Hematopoietic multipotent progenitor cell treated with erythropoietin and hydrocortisone succinate and interleukin-3 and kit ligand, for 17 days (in vitro differentiated cells): Measurements from ENCODE around the gene REP15.
"Not testable (repeated sequence)": the region's sequence is repeated elsewhere in the genome, so short reads cannot be mapped to it uniquely, and the experiment has no call there.

Experiments used
- DNase-seq: peaks from one replicate; pipeline ENCODE4 v3.0.0-alpha.2; 2015; ENCODE audit warnings: low spot score

Gene REP15

GRCh38 chr12:27696864-27697564 lies 767 bp downstream of the REP15 start:
- no peak for DNase-seq

- DNase-seq = peak; percentile 60
Observed at GRCh38 chr12:27703720-27704452, 7.6 kb downstream of the REP15 start.

- DNase-seq = no peak
Observed at GRCh38 chr12:27705263-27705662, 9.0 kb downstream of the REP15 start.

- no peak for DNase-seq
Observed at GRCh38 chr12:27707216-27707615, 11.0 kb downstream of the REP15 start.

DNA sequence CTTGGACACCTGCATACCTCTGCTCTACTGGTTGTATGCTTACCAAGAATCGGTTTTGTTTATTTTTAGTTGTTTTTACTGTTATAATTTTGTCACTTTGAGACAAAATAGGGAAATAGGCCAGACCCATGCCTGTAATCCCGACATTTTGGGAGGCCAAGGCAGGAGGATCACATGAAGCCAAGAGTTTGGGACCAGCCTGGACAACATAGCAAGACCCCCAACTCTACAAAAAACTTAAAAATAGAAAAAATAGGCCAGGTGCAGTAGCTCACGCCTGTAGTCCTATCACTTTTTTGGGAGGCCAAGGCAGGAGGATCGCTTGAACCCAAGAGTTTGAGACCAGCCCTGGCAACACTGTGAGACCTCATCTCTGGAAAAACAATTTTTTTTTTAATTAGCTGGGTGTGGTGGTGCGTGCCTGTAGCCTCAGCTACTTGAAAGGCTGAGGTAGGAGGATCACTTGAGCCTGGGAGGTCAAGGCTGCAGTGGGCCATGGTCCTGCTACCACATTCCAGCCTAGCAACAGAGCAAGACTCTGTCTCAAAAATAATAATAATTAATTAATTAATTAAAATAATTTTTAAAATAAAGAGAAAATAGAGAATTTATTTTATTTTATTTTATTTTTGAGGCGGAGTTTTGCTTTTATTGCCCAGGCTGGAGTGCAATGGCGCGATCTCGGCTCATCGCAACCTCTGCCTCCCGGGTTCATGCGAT lies 13.1 kb downstream of the REP15 start:
- DNase-seq = no peak

- no peak for DNase-seq
Observed at GRCh38 chr12:27709932-27710591, 13.8 kb downstream of the REP15 start.

- peak; percentile 58 for DNase-seq
Observed at GRCh38 chr12:27710592-27711316, 14.5 kb downstream of the REP15 start, which contains the start of gene MRPS35. TSS of gene MRPS35 (plus strand) at chr12:27710832. CDS start at chr12:27710844, 12 bp downstream.

DNA sequence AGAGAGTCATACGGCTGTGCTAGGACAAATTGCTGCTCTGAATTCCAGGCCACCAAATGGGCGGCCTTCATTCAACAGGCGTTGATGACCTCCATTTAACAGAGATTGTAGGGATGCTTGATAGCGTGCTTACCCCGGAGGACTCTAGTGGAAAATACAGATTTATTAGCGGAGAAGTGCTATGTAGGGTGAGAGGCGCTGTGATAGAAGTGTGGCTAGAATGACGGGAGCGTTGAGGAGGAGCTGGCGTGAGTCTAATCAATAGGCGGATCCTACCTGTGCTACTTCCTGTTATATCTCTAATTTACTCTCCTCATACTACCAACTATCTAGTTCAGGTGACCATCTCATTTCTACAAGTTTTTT lies 15.1 kb downstream of the REP15 start:
- DNase-seq = peak; percentile 21

DNA sequence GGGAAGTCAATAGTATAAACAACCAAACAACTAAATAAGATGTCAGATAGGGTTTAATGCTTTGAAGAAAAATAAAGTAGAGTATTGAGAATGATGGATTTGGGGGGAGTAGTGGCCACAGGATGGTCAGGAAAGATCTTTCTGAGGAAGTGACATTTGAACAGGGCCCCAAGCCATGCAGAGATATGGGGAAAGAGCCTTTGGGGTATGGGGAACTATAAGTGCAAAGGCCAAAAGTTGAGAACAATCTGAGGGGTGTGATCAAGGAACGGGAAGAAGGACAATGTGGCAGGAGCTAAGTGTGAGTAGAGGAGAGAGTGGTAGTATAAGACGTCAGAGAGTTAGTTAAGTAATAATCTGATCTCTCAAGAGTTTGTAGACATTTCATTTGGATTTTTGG lies 15.7 kb downstream of the REP15 start:
- no peak for DNase-seq

DNA sequence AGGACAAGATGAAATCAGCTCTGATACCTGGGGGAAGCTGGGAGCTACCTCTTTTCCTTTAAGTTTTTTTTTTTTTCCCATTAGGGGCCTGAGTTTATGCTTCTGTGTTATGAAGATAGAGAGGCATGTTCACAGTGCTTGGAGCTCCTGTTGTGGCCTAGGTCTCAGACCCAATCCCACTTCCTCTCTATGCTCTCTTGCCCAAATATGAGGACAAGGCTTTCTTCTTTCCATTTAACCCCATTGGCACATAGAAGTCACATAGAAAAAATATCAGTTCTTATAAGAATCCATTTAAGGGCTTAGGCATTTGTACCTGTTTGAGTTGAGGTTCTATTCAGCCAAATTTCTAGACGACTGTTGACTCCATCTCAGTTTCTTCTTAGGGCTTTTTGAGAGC lies 27.0 kb downstream of the REP15 start:
- DNase-seq = no peak

- DNase-seq = no peak
Observed at GRCh38 chr12:27730097-27730588, 33.9 kb downstream of the REP15 start.

DNA sequence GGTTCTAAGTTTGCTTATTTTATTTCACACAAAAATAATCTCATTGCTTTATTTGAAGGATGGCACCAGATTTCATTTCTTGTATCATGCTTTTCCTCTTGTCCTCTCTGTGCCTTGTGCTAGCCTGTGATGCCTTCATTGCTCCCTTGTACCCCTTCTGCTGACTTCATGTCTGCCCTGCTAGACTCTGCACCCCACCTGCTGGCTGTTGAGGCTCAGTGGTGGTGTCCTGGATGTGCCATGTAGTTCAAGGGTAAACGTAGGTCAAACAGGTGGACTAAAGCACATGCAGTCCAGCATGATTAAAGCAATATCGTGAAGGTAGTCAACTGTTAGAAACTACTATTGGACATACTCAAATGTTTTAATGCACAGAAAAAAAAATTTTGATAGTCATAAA lies 36.0 kb downstream of the REP15 start:
- DNase-seq = no peak

DNA sequence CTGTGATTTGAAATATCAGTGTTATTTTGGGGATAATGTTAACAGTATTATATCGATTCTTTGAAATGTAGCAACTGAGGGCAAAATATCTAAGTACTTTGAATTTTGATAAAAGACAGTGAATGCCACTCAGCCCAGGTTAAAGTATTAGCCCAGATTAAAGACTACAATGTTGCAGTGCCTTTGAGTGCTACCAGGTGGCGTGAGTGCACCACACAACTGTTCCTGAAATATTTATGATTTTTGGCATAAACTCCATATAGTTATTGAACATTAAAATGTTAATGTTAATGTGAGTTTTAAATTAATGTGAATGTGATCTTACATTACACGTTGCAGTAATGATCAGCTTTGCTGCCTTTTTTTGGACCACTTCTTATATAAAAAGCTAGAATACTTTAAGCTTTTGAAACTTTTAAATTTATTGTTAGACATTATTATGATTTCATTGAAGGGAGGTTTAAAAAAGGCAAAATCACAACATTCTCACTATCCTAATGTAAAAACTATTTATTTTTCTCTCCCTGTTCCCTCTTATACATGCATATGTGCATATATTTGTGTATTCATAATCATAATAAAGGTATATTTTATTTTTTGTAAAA lies 36.9 kb downstream of the REP15 start:
- DNase-seq = peak; percentile 18

- no peak for DNase-seq
Observed at GRCh38 chr12:27733791-27734190, 37.5 kb downstream of the REP15 start.

DNA sequence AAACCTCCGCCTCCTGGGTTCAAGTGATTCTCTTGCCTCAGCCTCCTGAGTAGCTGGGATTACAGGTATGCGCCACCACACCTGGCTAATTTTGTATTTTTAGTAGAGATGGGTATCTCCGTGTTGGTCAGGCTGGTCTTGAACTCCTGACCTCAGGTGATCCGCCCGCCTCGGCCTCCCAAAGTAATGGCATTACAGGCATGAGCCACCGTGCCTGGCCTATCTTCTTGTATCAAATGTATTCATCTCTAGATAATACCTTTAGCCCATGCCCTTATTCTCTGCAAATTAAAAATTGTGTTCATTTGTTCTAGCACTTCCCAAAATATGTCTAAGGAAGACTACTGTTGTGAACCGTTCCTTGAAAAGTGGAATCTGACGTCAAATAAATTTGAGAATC lies 38.1 kb downstream of the REP15 start:
- DNase-seq = not testable (repeated sequence)

GRCh38 chr12:27743601-27744000 lies 47.4 kb downstream of the REP15 start:
- DNase-seq = no peak

GRCh38 chr12:27745734-27746133 lies 49.5 kb downstream of the REP15 start:
- DNase-seq = not testable (repeated sequence)
